ENCODE results near the gene FKBP10.

The FKBP10 gene

GRCh38 chr17:41860254-41860931 is 47.6 kb downstream of the FKBP10 start:
- no peak for DNase-seq (ENCODE audit: extremely low read depth, low read depth)
- no peak for TF ChIP-seq CTCF (IDR thresholded peaks at IDR 0.05; ENCODE audit: low read depth, low read length)

GRCh38 chr17:41863074-41863848 is 50.5 kb downstream of the FKBP10 start:
- no peak for TF ChIP-seq CTCF (IDR thresholded peaks at IDR 0.05; ENCODE audit: low read depth, low read length)
- no peak for DNase-seq (ENCODE audit: extremely low read depth, low read depth)

- no peak for TF ChIP-seq CTCF (IDR thresholded peaks at IDR 0.05; ENCODE audit: low read depth, low read length)
- DNase-seq (ENCODE audit: extremely low read depth, low read depth): no peak
Measured at GRCh38 chr17:41864498-41864835, 51.7 kb downstream of the FKBP10 start.

GRCh38 chr17:41864836-41865595 is 52.2 kb downstream of the FKBP10 start, which contains the start of gene KLHL11:
KLHL11 (minus strand) TSS chr17:41865423; CDS start chr17:41865370, 53 bp downstream.
- TF ChIP-seq CTCF (IDR thresholded peaks at IDR 0.05; ENCODE audit: low read depth, low read length): no peak

GRCh38 chr17:41865596-41865893 is 52.7 kb downstream of the FKBP10 start:
- DNase-seq (ENCODE audit: extremely low read depth, low read depth): no peak
- no peak; the same call in 1 of the 2 replicates for TF ChIP-seq CTCF (IDR thresholded peaks at IDR 0.05; ENCODE audit: low read depth, low read length)

More at GRCh38 chr17:41864836-41865595, 52.2 kb downstream of the FKBP10 start, which contains the start of gene KLHL11:
- peak; percentile 52 for DNase-seq (ENCODE audit: extremely low read depth, low read depth)

- no peak for DNase-seq (ENCODE audit: extremely low read depth, low read depth)
- no peak for TF ChIP-seq CTCF (IDR thresholded peaks at IDR 0.05; ENCODE audit: low read depth, low read length)
Measured at GRCh38 chr17:41868568-41868967, 55.8 kb downstream of the FKBP10 start.

- no peak for TF ChIP-seq CTCF (IDR thresholded peaks at IDR 0.05; ENCODE audit: low read depth, low read length)
- DNase-seq (ENCODE audit: extremely low read depth, low read depth): no peak
Measured at GRCh38 chr17:41869426-41869825, 56.6 kb downstream of the FKBP10 start.

Data from AG09319 (cell line).